ENCODE measurements around the gene NOTCH4. TPM values are rescaled to one million over a fixed set of nuclear protein-coding genes. Genes with fewer than 3 reads are reported as not detected.

Gene NOTCH4
- polyA plus RNA-seq, 1 donor = 8.1 TPM

DNA sequence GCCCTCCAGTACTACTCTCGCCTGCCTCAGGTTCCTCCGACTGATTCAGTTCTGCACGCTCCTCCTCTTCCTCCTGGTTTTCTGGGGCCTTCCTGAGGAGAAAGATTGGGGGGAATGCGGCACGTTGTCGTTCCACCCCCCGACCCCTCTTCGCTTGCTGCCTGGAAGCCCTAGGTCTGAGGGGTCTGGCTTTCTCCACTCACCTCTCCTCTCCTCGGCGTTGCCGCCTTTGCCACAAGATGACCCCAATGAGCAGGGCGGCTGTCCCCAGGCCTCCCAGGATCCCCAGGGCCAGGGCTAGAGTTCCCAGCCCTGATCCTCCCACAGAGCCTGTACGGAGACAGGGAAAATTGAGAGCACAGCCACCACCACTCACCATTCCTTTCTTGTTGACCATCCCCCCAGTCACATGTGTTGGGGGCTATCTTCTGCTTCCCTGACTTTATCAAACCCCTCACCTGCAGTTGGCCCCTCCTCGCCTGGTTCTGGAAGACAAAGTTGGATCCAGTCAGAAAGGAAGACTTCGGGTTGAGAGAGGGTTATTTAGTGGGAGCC is 42.6 kb downstream of the NOTCH4 start:
- WGBS (ENCODE audit: insufficient coverage, low lambda C conversion rate) = no CpG with 5 or more reads among the region's 15 CpGs
- no peak for DNase-seq
- Histone ChIP-seq H3K27me3 (ENCODE audit: control insufficient read depth, insufficient read depth, low read length) (no peaks in the 10 kb centered on the region), H3K4me1 (ENCODE audit: control insufficient read depth, insufficient read depth, low read length) (peaks cover 15% of the 10 kb centered on the region), H3K36me3 (ENCODE audit: control insufficient read depth, insufficient read depth, low read length) (peaks cover 46% of the 10 kb centered on the region), H3K9me3 (ENCODE audit: control insufficient read depth, low read depth, low read length) (no peaks in the 10 kb centered on the region), H3K27ac (ENCODE audit: low read length) (no peak overlapping the region), H3K4me3 (ENCODE audit: low read length) (no peak overlapping the region)

DNA sequence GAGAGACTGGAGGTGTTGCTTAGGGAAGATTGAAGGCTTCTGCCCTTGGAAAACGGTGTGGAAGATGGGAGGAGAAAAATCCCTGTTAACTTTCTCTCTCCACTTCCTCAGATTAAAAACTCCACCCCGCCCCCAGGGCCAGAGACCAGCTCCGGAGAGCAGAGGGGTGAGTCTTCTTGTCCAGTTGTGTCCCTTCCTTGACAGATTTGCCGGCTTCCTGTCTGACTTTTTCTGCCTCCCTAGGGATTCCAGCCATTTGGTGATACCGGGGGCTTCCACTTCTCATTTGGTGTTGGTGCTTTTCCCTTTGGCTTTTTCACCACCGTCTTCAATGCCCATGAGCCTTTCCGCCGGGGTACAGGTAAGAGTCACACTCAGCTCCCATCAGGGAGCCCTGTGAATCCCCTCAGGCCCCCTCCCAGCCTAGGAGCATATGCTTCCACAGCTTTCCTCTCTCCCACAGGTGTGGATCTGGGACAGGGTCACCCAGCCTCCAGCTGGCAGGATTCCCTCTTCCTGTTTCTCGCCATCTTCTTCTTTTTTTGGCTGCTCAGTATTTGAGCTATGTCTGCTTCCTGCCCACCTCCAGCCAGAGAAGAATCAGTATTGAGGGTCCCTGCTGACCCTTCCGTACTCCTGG is 44.0 kb downstream of the NOTCH4 start:
- H3K27ac ChIP-seq (ENCODE audit: low read length) = no peak overlapping the region
- peaks cover 42% of the 10 kb centered on the region for H3K36me3 ChIP-seq (ENCODE audit: control insufficient read depth, insufficient read depth, low read length)
- peaks cover 20% of the 10 kb centered on the region for H3K4me1 ChIP-seq (ENCODE audit: control insufficient read depth, insufficient read depth, low read length)
- peak overlapping the region; percentile 95 for H3K4me3 ChIP-seq (ENCODE audit: low read length)
- no peaks in the 10 kb centered on the region for H3K27me3 ChIP-seq (ENCODE audit: control insufficient read depth, insufficient read depth, low read length)
- H3K9me3 ChIP-seq (ENCODE audit: control insufficient read depth, low read depth, low read length) = peaks cover 3% of the 10 kb centered on the region
- DNase-seq = no peak
- WGBS (ENCODE audit: insufficient coverage, low lambda C conversion rate) = 100% methylated on average over 1 of the region's 10 CpGs

DNA sequence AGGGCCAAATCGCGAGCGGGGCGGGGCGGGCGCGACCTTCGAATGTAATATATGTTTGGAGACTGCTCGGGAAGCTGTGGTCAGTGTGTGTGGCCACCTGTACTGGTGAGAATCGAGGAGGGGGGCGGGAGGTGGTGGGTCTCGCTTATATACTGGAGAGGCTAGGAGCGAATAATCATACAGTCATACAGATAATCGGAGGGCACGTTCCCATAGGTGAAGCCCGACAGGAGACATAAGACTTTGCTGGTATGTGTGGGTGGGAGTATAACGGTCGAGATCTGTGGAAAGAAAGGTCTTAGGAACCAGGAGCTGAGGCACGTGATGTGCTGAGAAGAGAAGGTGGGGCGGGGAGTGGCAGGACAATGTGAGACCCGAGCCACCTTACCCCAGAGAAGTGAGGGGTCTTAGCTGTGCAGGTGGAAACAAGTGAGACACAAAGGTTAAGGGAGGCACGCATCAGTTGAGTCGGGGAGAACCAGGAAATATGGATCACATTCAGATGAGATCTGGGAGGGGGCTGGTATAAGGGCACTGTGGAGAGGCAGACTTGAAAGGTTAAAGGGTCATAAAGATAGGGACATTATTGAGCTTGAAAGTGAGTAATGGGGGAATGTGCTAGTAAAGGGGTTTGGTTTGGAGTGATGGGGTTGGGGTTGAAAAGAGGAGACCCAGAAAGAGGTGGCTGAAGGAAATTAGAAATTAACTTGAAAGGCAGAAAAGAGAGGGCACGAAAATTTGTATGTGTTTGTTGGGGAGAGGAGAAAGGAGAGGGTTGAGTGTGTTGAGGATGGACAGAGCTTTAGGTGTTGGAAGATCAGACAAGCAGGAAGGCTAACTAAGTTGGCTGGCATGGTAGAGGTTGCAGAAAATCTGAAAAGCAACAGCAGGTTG is 45.1 kb downstream of the NOTCH4 start:
- H3K27me3 ChIP-seq (ENCODE audit: control insufficient read depth, insufficient read depth, low read length) = no peaks in the 10 kb centered on the region
- H3K36me3 ChIP-seq (ENCODE audit: control insufficient read depth, insufficient read depth, low read length) = peaks cover 35% of the 10 kb centered on the region
- 6% methylated on average over 6 of the region's 24 CpGs for WGBS (ENCODE audit: insufficient coverage, low lambda C conversion rate)
- H3K27ac ChIP-seq (ENCODE audit: low read length) = peak overlapping the region; percentile 85
- peak overlapping the region; percentile 95 for H3K4me3 ChIP-seq (ENCODE audit: low read length)
- H3K9me3 ChIP-seq (ENCODE audit: control insufficient read depth, low read depth, low read length) = peaks cover 3% of the 10 kb centered on the region
- peak in 1 of 2 donors; percentile 63 for DNase-seq
- peaks cover 20% of the 10 kb centered on the region for H3K4me1 ChIP-seq (ENCODE audit: control insufficient read depth, insufficient read depth, low read length)

DNA sequence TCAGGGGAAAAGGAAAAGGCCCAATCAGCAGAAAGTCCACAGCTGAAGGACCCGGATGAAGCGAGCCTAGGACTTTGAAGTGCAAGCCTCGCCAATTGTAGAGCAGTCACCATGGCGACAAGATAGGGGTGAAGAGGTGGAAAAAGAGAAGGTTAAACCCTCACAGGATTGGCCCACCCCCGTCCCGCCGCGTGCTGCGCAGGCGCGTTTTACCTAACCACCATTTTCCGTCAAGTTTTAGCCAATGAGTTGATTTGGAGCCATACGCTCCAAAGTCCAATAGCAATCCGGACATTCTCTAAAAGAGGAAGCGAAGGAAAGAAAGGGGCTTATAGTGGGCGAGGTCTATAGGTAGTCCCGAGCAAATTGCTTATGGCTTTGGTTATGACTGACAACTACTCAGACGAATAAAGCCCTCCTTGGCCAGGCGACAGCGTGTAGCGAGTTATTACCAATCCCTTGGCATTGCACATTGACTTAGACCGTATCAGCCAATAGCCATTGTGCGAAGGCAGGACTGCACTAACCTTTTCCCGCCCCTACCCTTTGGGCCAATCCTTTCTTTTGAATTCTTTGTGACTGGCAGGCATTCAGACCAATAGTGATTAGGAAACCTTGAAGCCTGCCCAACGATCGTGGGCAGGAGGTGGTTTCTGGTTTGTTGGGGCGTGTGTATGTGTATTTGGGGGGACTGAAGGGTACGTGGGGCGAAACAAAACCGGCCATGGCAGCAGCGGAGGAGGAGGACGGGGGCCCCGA is 45.9 kb downstream of the NOTCH4 start, which contains the start of gene RNF5:
TSS of gene RNF5 (plus strand) at position 618 of the 759 bp plus-strand sequence. CDS start at position 725, 107 bp downstream.
- WGBS (ENCODE audit: insufficient coverage, low lambda C conversion rate) = 0% methylated on average over 2 of the region's 33 CpGs
- Histone ChIP-seq H3K27ac (ENCODE audit: low read length) (peak within 1 kb of the TSS; percentile 85), H3K27me3 (ENCODE audit: control insufficient read depth, insufficient read depth, low read length) (no peaks in the 10 kb centered on the region), H3K4me1 (ENCODE audit: control insufficient read depth, insufficient read depth, low read length) (peaks cover 20% of the 10 kb centered on the region), H3K36me3 (ENCODE audit: control insufficient read depth, insufficient read depth, low read length) (peaks cover 27% of the 10 kb centered on the region), H3K9me3 (ENCODE audit: control insufficient read depth, low read depth, low read length) (peaks cover 3% of the 10 kb centered on the region), H3K4me3 (ENCODE audit: low read length) (peak within 1 kb of the TSS; percentile 95)
- peak; percentile 100 for DNase-seq

DNA sequence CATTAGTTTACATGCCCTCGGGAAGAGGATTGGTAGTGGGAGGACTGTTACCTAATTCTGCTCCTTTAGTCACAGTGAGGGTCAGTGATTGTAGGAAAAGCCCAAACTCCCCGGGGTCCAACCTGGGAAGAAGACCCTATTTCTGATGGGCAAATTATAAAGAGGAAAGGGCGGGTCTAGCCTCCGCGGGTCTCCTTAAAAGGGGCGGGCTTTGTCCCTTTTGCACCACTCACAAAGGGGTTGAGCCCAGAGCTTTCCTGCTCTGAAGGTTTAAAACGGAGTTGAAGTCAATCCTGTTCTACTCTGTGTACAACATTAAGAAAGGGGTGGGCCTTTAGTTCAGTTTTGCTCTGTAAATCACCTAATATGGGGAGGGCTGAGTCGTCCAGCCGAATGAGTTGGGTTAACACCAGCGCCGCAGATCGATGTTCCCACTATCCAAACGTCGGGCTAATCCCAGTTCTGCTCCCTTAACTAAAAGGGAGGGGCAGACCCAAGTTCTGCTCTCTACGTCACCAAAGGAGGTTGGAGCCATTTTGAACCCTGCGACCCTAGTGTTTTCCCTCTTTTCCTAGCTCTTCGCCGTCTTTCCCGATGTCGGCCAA is 46.6 kb downstream of the NOTCH4 start:
- Histone ChIP-seq H3K27ac (ENCODE audit: low read length) (peak overlapping the region; percentile 85), H3K27me3 (ENCODE audit: control insufficient read depth, insufficient read depth, low read length) (no peaks in the 10 kb centered on the region), H3K4me1 (ENCODE audit: control insufficient read depth, insufficient read depth, low read length) (peaks cover 20% of the 10 kb centered on the region), H3K4me3 (ENCODE audit: low read length) (peak overlapping the region; percentile 95), H3K9me3 (ENCODE audit: control insufficient read depth, low read depth, low read length) (peaks cover 3% of the 10 kb centered on the region), H3K36me3 (ENCODE audit: control insufficient read depth, insufficient read depth, low read length) (peaks cover 20% of the 10 kb centered on the region)
- DNase-seq = peak in 1 of 2 donors; percentile 43
- whole genome bisulfite sequencing (ENCODE audit: insufficient coverage, low lambda C conversion rate) = no CpG with 5 or more reads among the region's 20 CpGs

DNA sequence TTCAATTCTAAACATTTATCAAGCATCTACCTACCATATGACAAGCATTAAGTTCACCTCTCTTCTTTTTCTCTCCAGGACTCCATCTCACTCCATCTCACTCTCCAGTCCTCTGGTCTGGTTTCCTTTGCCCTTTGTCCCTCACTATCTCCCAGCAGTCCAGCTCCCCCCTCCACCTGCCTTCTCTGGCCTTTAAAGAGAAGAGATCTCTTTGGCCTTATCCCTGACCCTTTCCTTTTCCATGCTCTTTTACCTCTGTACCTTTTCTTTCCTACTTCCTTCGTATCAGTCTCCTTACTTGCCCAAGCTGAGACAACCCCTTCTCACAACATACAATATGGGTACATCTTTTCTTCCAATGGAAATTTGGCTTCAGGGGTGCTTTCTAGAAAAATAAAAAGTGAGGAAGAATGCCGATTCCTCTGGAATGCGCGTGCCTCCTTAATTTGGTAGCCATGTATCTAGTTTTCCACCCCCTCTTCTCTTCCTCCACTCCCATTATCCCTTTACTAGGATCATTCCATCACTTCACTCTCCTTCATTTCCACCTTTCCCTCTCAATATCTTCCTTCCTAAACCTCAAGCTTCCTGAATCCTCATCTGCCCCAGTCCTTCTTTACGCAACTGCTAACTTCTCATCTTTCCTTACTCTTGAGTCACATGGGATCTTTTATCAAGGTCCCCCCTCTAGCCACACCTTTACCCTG is 47.2 kb downstream of the NOTCH4 start:
- DNase-seq = peak; percentile 52 to 79
- Histone ChIP-seq H3K4me3 (ENCODE audit: low read length) (peak overlapping the region; percentile 95), H3K4me1 (ENCODE audit: control insufficient read depth, insufficient read depth, low read length) (peaks cover 20% of the 10 kb centered on the region), H3K9me3 (ENCODE audit: control insufficient read depth, low read depth, low read length) (peaks cover 3% of the 10 kb centered on the region), H3K36me3 (ENCODE audit: control insufficient read depth, insufficient read depth, low read length) (peaks cover 16% of the 10 kb centered on the region), H3K27me3 (ENCODE audit: control insufficient read depth, insufficient read depth, low read length) (no peaks in the 10 kb centered on the region), H3K27ac (ENCODE audit: low read length) (peak overlapping the region; percentile 85)
- 0% methylated on average over 2 of the region's 5 CpGs for WGBS (ENCODE audit: insufficient coverage, low lambda C conversion rate)

DNA sequence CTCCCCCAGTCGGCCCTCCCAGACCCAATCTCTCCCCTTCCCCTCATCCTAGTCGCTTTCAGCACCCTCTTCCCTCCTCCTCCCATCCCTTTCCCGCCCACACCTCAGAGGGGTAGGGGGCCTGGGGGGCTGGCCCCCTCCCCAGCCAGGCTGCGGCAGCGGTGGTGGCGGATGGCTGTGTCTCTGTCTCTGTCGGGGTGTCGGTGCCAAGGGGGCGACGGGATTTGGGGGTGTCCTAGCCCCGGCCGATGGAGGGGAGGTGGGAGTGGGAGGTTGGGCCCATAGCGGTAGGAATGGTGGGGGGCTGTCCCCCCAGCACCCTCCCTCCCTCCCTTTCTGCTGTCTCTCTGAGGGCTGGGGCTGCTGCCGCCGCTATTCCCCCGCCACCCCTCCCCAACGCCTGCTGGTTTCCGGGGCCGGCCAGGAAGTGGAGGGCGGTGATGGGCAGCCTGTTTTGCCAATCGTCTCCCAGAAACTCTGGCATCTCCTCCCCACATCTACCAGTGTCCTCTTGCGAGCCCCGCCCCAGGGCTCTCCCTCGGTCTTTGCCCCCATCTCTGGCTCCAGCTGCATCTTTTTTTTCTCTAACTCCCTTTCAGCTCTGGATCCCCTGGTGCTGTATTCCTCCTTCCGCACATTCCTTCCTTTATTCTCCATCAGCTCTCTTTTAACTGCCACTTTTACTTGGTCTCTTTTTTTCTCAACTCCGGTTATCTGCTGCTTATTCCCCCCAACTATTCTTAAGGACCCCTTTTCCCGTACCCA is 48.0 kb downstream of the NOTCH4 start, which contains the start of gene AGPAT1:
TSS of gene AGPAT1 (minus strand) at position 374 of the 765 bp plus-strand sequence. CDS start 4,588 bp downstream, outside the sequence.
- peak; percentile 96 to 99 for DNase-seq
- Histone ChIP-seq H3K9me3 (ENCODE audit: control insufficient read depth, low read depth, low read length) (peaks cover 3% of the 10 kb centered on the region), H3K36me3 (ENCODE audit: control insufficient read depth, insufficient read depth, low read length) (peaks cover 15% of the 10 kb centered on the region), H3K27me3 (ENCODE audit: control insufficient read depth, insufficient read depth, low read length) (no peaks in the 10 kb centered on the region), H3K27ac (ENCODE audit: low read length) (peak within 1 kb of the TSS; percentile 85), H3K4me3 (ENCODE audit: low read length) (peak within 1 kb of the TSS; percentile 95), H3K4me1 (ENCODE audit: control insufficient read depth, insufficient read depth, low read length) (peaks cover 20% of the 10 kb centered on the region)
- WGBS (ENCODE audit: insufficient coverage, low lambda C conversion rate) = 0% methylated on average over 3 of the region's 27 CpGs

DNA sequence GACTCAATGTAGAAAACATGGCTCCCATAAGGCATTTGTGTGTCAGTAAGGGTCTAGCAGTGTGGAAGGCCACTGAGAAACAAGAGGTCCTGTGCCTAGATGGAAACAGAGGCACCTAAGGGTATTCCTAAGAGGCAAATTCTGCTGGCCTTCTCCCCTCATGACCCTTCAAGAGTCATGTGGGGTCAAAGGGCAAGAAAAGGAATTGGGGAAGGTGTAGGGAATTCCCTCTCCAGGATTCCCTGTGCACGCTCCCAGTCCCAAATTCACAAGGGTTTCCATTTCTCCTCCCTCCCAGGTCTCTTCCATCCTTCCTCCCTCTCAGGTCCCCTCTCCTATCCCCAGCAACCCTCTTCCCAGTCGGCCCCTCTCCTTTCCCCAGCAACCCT is 48.6 kb downstream of the NOTCH4 start:
- Histone ChIP-seq H3K27me3 (ENCODE audit: control insufficient read depth, insufficient read depth, low read length) (no peaks in the 10 kb centered on the region), H3K4me1 (ENCODE audit: control insufficient read depth, insufficient read depth, low read length) (peaks cover 20% of the 10 kb centered on the region), H3K9me3 (ENCODE audit: control insufficient read depth, low read depth, low read length) (peaks cover 3% of the 10 kb centered on the region), H3K27ac (ENCODE audit: low read length) (peak overlapping the region; percentile 29), H3K36me3 (ENCODE audit: control insufficient read depth, insufficient read depth, low read length) (peaks cover 17% of the 10 kb centered on the region), H3K4me3 (ENCODE audit: low read length) (peak overlapping the region; percentile 95)
- WGBS (ENCODE audit: insufficient coverage, low lambda C conversion rate) = no CpG with 5 or more reads among the region's 2 CpGs
- DNase-seq = no peak

DNA sequence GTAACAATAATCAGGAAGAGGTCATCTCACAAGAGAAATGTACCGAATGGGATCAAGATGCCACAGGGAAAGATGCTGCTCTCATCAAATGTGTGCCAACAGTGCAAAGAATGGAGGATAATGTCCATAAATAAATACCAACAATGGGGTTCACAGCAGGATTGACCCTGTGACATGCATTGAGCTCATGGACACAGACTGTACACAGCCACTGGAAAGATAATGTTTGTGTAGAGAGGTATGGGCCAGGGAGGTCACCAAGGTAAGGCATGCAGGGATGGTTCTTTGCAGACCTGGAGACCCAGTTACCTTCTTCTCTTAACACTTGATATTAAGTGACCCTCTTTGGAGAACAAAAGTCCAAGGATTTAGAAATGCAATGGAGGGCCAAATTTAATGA is 49.5 kb downstream of the NOTCH4 start:
- H3K4me1 ChIP-seq (ENCODE audit: control insufficient read depth, insufficient read depth, low read length) = peaks cover 18% of the 10 kb centered on the region
- DNase-seq = no peak
- H3K9me3 ChIP-seq (ENCODE audit: control insufficient read depth, low read depth, low read length) = peaks cover 3% of the 10 kb centered on the region
- H3K36me3 ChIP-seq (ENCODE audit: control insufficient read depth, insufficient read depth, low read length) = peaks cover 21% of the 10 kb centered on the region
- no peaks in the 10 kb centered on the region for H3K27me3 ChIP-seq (ENCODE audit: control insufficient read depth, insufficient read depth, low read length)
- no peak overlapping the region for H3K27ac ChIP-seq (ENCODE audit: low read length)
- no CpG with 5 or more reads among the region's 1 CpG for WGBS (ENCODE audit: insufficient coverage, low lambda C conversion rate)
- no peak overlapping the region for H3K4me3 ChIP-seq (ENCODE audit: low read length)

Measured in large intestine (tissue), 3 donors.